K562 (cell line): ENCODE data around the gene MPC2. TPM values are rescaled to one million over a fixed set of nuclear protein-coding genes. Genes with fewer than 3 reads are reported as not detected.
A peak's percentile ranks its signal among the peaks of the same experiment; 100 is the strongest.

Experiments
- AFF4 ChIP-seq: sonication (generic); formaldehyde crosslinking; IDR thresholded peaks from 2 replicates; pipeline ENCODE4 v1.8.0; 2023; ENCODE audit warnings: mild to moderate bottlenecking, missing genetic modification reagents
- ATF6 ChIP-seq: sonication (generic); formaldehyde crosslinking; IDR thresholded peaks from 2 replicates; pipeline ENCODE4 v1.4.0; 2020; ENCODE audit warnings: mild to moderate bottlenecking, missing genetic modification reagents
- CHD2 ChIP-seq: IDR thresholded peaks from 2 replicates; pipeline ENCODE4 v1.6.1; 2011; ENCODE audit warnings: low read depth, low read length
- CXXC5 ChIP-seq: fragments of 250-450 bp; sonication (Bioruptor Pico); IDR thresholded peaks from 2 replicates; pipeline ENCODE4 v1.8.0; 2022; ENCODE audit warnings: inconsistent platforms, mild to moderate bottlenecking, moderate library complexity
- E2F1 ChIP-seq: sonication (generic); formaldehyde crosslinking; IDR thresholded peaks from 2 replicates; pipeline ENCODE4 v1.8.1; 2023; ENCODE audit warnings: mild to moderate bottlenecking, missing genetic modification reagents, moderate library complexity
- E2F3 ChIP-seq: fragments of 250-450 bp; sonication (Bioruptor Pico); IDR thresholded peaks from 2 replicates; pipeline ENCODE4 v1.4.0; 2020; ENCODE audit warnings: mild to moderate bottlenecking
- FOXK1 ChIP-seq: sonication (generic); formaldehyde crosslinking; IDR thresholded peaks from 2 replicates; pipeline ENCODE4 v1.8.0; 2022; ENCODE audit warnings: missing genetic modification reagents, mild to moderate bottlenecking, borderline replicate concordance
- GTF2E2 ChIP-seq: fragments of 200-800 bp; sonication (Bioruptor generic); IDR thresholded peaks from 2 replicates; pipeline ENCODE4 v1.6.1; 2016; ENCODE audit warnings: missing genetic modification characterization, missing compliant biosample characterization
- NBN ChIP-seq: fragments of 450-650 bp; IDR thresholded peaks from 2 replicates; pipeline ENCODE4 v1.6.1; 2016; ENCODE audit warnings: low read depth, mild to moderate bottlenecking
- PCBP2 ChIP-seq: fragments of 200-400 bp; formaldehyde crosslinking; IDR thresholded peaks from 2 replicates; pipeline ENCODE4 v1.6.1; 2018; ENCODE audit warnings: low read length, low read depth, mild to moderate bottlenecking, moderate library complexity; ENCODE audit not compliant: poor library complexity, severe bottlenecking
- POLR2A ChIP-seq: fragments of 450-650 bp; conservative IDR thresholded peaks from 2 replicates; pipeline ENCODE4 v1.6.1; 2016
- SMAD2 ChIP-seq: fragments of 150-350 bp; IDR thresholded peaks from 2 replicates; pipeline ENCODE4 v1.6.1; 2014; ENCODE audit warnings: low read depth, mild to moderate bottlenecking, low read length
- TCF7 ChIP-seq: sonication (generic); IDR thresholded peaks from 2 replicates; pipeline ENCODE4 v1.6.1; 2016; ENCODE audit warnings: antibody characterized with exemption, borderline replicate concordance
- TSC22D4 ChIP-seq: fragments of 450-650 bp; IDR thresholded peaks from 2 replicates; pipeline ENCODE4 v1.6.1; 2016; ENCODE audit warnings: missing genetic modification characterization, missing biosample characterization, control low read depth
- ZNF444 ChIP-seq: fragments of 250-450 bp; sonication (Bioruptor Pico); IDR thresholded peaks from 2 replicates; pipeline ENCODE4 v1.4.0; 2020; ENCODE audit warnings: mild to moderate bottlenecking, moderate library complexity
- ZNF695 ChIP-seq: fragments of 450-650 bp; formaldehyde crosslinking; IDR thresholded peaks from 2 replicates; pipeline ENCODE4 v1.4.0; 2020; ENCODE audit warnings: mild to moderate bottlenecking, moderate library complexity
- polyA plus RNA-seq, 8 experiments: library from polyadenylated mRNA; depleted of rRNA in 4 of 8; stranded (reverse) in 5 of 8; unstranded in 3 of 8; fragments of >200 nt; fragmentation: Nextera tagmentation in 2 of 8; fragmentation: Illumina TruSeq in 1 of 8; extraction: Ambion mirVana in 2 of 8; extraction: Trizol in 1 of 8; gene quantifications; 2 replicates each; pipeline versions ENCODE4 v1.2.1 to v1.2.3, GENCODE V29; 2011 to 2014; ENCODE audit warnings: inconsistent platforms in 1 of 8, missing spikeins in 1 of 8
- total RNA-seq, 7 experiments: library from RNA; depleted of rRNA in 6 of 7; stranded (reverse); fragments of >200 nt in 6 of 7; fragmentation: Illumina TruSeq in 2 of 7; extraction: Trizol in 2 of 7; gene quantifications; 2 replicates each; pipeline versions ENCODE4 v1.2.1 to v1.2.3, GENCODE V29; 2011 to 2021; ENCODE audit warnings: low replicate concordance in 1 of 7
- TF ChIP-seq, protein P1 (sequence below): fragments of 450-650 bp; IDR thresholded peaks from one replicate; pipeline ENCODE4 v1.6.1; 2018; ENCODE audit warnings: mild to moderate bottlenecking, moderate library complexity; ENCODE audit not compliant: partially characterized antibody

MPC2 gene
- total and polyA plus RNA-seq, 9 of the 15 experiments (the other 6 are each of a cell fraction or from before 2014, with no cell fraction given): 70.7 to 179 (median 144) TPM

DNA sequence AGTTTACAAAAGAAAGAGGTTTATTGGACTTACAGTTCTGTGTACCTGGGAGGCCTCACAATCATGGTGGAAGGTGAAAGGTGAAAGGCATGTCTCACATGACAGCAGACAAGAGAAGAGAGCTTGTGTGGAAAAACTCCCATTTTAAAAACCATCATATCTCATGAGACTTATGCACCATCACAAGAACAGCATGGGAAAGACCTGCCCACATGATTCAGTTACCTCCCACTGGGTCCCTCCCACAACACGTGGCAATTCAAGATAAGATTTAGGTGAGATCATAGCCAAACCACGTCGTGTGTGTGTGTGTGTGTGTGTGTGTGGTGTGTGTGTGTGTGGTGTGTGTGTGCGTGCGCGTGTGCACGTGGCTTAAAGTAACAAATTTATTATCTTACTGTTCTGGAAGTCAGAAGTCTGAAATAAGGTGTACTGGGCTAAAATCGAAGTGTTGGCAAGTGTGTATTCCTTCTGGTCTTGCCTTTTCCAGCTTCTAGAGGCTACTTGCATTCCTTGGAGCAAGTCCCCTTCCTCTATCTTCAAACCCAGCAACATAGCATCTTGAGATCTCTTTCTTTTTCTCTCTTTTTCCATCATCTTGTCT is 48.1 kb upstream of the MPC2 start (continued):
- TF ChIP-seq FOXK1 (CRISPR knock-in tag) (0 out of 2 replicates have a peak, but pooled peaks have one; percentile 60), POLR2A (peak; percentile 66), SMAD2 (no peak), ATF6 (CRISPR knock-in tag) (no peak), ZNF695 (CRISPR knock-in tag) (no peak), TSC22D4 (tag) (no peak), CXXC5 (peak; percentile 99), NBN (peak; percentile 98), E2F1 (CRISPR knock-in tag) (peak; percentile 63; the same call in 1 of the 2 replicates), CHD2 (0 out of 2 replicates have a peak, but pooled peaks have one; percentile 48), TCF7 (peak; percentile 76; the same call in 1 of the 2 replicates), E2F3 (CRISPR knock-in tag) (no peak), ZNF444 (CRISPR knock-in tag) (no peak), PCBP2 (no peak), GTF2E2 (tag) (no peak), AFF4 (CRISPR knock-in tag) (0 out of 2 replicates have a peak, but pooled peaks have one; percentile 65)
- TF ChIP-seq, protein P1, sequence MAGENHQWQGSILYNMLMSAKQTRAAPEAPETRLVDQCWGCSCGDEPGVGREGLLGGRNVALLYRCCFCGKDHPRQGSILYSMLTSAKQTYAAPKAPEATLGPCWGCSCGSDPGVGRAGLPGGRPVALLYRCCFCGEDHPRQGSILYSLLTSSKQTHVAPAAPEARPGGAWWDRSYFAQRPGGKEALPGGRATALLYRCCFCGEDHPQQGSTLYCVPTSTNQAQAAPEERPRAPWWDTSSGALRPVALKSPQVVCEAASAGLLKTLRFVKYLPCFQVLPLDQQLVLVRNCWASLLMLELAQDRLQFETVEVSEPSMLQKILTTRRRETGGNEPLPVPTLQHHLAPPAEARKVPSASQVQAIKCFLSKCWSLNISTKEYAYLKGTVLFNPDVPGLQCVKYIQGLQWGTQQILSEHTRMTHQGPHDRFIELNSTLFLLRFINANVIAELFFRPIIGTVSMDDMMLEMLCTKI: no peak
